Measurements from ENCODE around the gene ZNF808. TPM values are rescaled to one million over a fixed set of nuclear protein-coding genes. Genes with fewer than 3 reads are reported as not detected.
"Not testable (repeated sequence)": the region's sequence is repeated elsewhere in the genome, so short reads cannot be mapped to it uniquely, and the experiment has no call there.

Gene ZNF808
- 14.8 TPM for polyA plus RNA-seq
- long read RNA-seq, donor 1, partial matches to known transcripts, result 0 of 1 reads
- long read RNA-seq, donor 1, other reads (novel, unspliced or antisense), result 0 of 1 reads
- long read RNA-seq, donor 2, partial matches to known transcripts, result 0 of 1 reads
- long read RNA-seq, donor 2, other reads (novel, unspliced or antisense), result 0 of 1 reads
- long read RNA-seq, donor 3, partial matches to known transcripts, result 5 of 10 reads
- long read RNA-seq, donor 3, other reads (novel, unspliced or antisense), result 5 of 10 reads
- long read RNA-seq, donor 4, result 0 reads
- long read RNA-seq, donor 5, partial matches to known transcripts, result 0 of 2 reads
- long read RNA-seq, donor 5, other reads (novel, unspliced or antisense), result 0 of 2 reads
- long read RNA-seq, donor 6, result 0 reads
- long read RNA-seq, donor 7, partial matches to known transcripts, result 0 of 1 reads
- long read RNA-seq, donor 7, other reads (novel, unspliced or antisense), result 0 of 1 reads
- long read RNA-seq, donor 8, partial matches to known transcripts, result 0 of 5 reads
- long read RNA-seq, donor 8, other reads (novel, unspliced or antisense), result 0 of 5 reads
- long read RNA-seq, donor 9, result 0 reads
- long read RNA-seq, donor 10, partial matches to known transcripts, result 0 of 1 reads
- long read RNA-seq, donor 10, other reads (novel, unspliced or antisense), result 0 of 1 reads
- long read RNA-seq, donor 11, result 0 reads

GRCh38 chr19:52527134-52527955, at the start of gene ZNF808:
TSS of gene ZNF808 (plus strand) at chr19:52527668. CDS start at chr19:52543285, 15,617 bp downstream.
- peak within 1 kb of the TSS; percentile 75 for H3K4me3 ChIP-seq (ENCODE audit: low read length)
- no peaks in the 10 kb centered on the region for H3K27me3 ChIP-seq (ENCODE audit: control insufficient read depth, insufficient read depth, low read length)
- peaks cover 25% of the 10 kb centered on the region for H3K9me3 ChIP-seq (ENCODE audit: control insufficient read depth, low read depth, low read length)
- peak; percentile 88 to 95 for DNase-seq
- peak within 1 kb of the TSS; percentile 99 for H3K27ac ChIP-seq (ENCODE audit: low read length)
- H3K4me1 ChIP-seq (ENCODE audit: control insufficient read depth, insufficient read depth, low read length), result peaks cover 15% of the 10 kb centered on the region
- no CpG with 5 or more reads among the region's 54 CpGs for WGBS (ENCODE audit: insufficient coverage, low lambda C conversion rate)
- H3K36me3 ChIP-seq (ENCODE audit: control insufficient read depth, insufficient read depth, low read length), result no peaks in the 10 kb centered on the region

DNA sequence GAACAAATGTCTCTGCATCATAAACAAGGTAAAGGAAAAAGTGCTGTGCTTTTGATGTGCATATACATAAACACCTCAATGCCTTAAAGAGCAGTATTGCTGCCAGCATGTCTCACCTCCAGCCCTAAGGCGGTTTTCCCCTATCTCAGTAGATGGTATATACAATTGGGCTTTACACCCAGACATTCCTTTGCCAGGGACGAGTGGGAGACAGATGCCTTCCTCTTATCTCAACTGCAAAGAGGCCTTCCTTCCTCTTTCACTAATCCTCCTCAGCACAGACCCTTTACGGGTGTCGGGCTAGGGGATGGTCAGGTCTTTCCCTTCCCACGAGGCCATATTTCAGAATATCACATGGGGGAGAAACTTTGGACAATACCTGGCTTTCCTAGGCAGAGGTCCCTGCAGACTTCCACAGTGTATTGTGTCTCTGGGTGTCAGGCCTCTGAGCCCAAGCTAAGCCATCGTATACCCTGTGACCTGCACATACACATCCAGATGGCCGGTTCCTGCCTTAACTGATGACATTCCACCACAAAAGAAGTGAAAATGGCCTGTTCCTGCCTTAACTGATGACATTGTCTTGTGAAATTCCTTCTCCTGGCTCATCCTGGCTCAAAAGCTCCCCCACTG, 43.2 kb upstream of the ZNF808 start:
- H3K9me3 ChIP-seq (ENCODE audit: control insufficient read depth, low read depth, low read length), result peaks cover 44% of the 10 kb centered on the region

DNA sequence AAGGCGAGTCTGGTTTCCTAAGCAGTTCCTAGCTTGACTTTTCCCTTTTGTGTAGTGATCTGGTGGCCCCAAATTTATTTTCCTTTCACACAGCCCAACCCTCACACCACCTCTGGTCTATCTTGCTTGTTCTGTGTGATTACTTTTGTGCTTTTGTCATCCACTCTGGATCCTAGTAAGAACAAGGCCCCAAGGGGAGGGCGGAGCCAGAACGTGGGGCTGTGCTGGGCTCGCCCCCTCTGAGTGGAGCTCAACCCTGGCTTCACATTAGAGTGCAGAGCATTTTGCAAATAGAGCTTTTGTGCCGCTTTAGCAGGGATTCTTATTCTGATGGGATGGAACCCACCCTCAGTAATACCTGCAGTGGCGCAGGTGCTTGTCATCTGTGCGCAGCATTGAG, 42.4 kb upstream of the ZNF808 start:
- H3K9me3 ChIP-seq (ENCODE audit: control insufficient read depth, low read depth, low read length), result peaks cover 42% of the 10 kb centered on the region
- DNase-seq; H3K4me1 ChIP-seq (ENCODE audit: control insufficient read depth, insufficient read depth, low read length); H3K27ac ChIP-seq (ENCODE audit: low read length); H3K36me3 ChIP-seq (ENCODE audit: control insufficient read depth, insufficient read depth, low read length); H3K27me3 ChIP-seq (ENCODE audit: control insufficient read depth, insufficient read depth, low read length); H3K4me3 ChIP-seq (ENCODE audit: low read length): not testable (repeated sequence)
- no CpG with 5 or more reads among the region's 7 CpGs for WGBS (ENCODE audit: insufficient coverage, low lambda C conversion rate)

More for the DNA sequence above, 43.2 kb upstream of the ZNF808 start:
- H3K4me3 ChIP-seq (ENCODE audit: low read length); H3K27ac ChIP-seq (ENCODE audit: low read length); H3K27me3 ChIP-seq (ENCODE audit: control insufficient read depth, insufficient read depth, low read length); H3K36me3 ChIP-seq (ENCODE audit: control insufficient read depth, insufficient read depth, low read length); H3K4me1 ChIP-seq (ENCODE audit: control insufficient read depth, insufficient read depth, low read length); DNase-seq: not testable (repeated sequence)
- no CpG with 5 or more reads among the region's 7 CpGs for WGBS (ENCODE audit: insufficient coverage, low lambda C conversion rate)

DNA sequence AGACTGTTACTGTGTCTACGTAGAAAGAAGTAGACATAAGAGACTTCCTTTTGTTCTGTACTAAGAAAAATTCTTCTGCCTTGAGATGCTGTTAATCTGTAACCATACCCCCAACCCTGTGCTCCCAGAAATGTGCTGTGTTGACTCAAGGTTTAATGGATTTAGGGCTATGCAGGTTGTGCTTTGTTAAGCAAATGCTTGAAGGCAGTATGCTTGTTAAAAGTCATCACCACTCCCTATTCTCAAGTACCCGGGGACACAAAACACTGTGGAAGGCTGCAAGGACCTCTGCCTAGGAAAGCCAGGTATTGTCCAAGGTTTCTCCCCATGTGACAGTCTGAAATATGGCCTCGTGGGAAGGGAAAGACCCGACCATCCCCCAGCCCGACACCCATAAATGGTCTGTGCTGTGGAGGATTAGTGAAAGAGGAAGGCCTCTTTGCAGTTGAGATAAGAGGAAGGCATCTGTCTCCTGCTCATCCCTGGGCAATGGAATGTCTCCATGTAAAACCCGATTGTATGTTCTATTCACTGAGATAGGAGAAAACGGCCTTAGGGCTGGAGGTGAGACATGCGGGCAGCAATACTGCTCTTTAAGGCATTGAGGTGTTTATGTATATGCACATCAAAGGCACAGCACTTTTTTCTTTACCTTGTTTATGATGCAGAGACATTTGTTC, 41.8 kb upstream of the ZNF808 start:
- not testable (repeated sequence) for H3K36me3 ChIP-seq (ENCODE audit: control insufficient read depth, insufficient read depth, low read length); DNase-seq; H3K27me3 ChIP-seq (ENCODE audit: control insufficient read depth, insufficient read depth, low read length); H3K4me1 ChIP-seq (ENCODE audit: control insufficient read depth, insufficient read depth, low read length); H3K4me3 ChIP-seq (ENCODE audit: low read length); H3K27ac ChIP-seq (ENCODE audit: low read length)
- no CpG with 5 or more reads among the region's 8 CpGs for WGBS (ENCODE audit: insufficient coverage, low lambda C conversion rate)
- peaks cover 38% of the 10 kb centered on the region for H3K9me3 ChIP-seq (ENCODE audit: control insufficient read depth, low read depth, low read length)

GRCh38 chr19:52492201-52492993, 35.1 kb upstream of the ZNF808 start:
- Histone ChIP-seq H3K4me1 (ENCODE audit: control insufficient read depth, insufficient read depth, low read length) (no peaks in the 10 kb centered on the region), H3K36me3 (ENCODE audit: control insufficient read depth, insufficient read depth, low read length) (no peaks in the 10 kb centered on the region), H3K27ac (ENCODE audit: low read length) (no peak overlapping the region), H3K4me3 (ENCODE audit: low read length) (peak overlapping the region; percentile 13), H3K27me3 (ENCODE audit: control insufficient read depth, insufficient read depth, low read length) (no peaks in the 10 kb centered on the region), H3K9me3 (ENCODE audit: control insufficient read depth, low read depth, low read length) (peaks cover 45% of the 10 kb centered on the region)
- DNase-seq, result peak in 1 of 2 donors; percentile 51
- WGBS (ENCODE audit: insufficient coverage, low lambda C conversion rate), result no CpG with 5 or more reads among the region's 37 CpGs

- peak overlapping the region; percentile 13 for H3K4me3 ChIP-seq (ENCODE audit: low read length)
- WGBS (ENCODE audit: insufficient coverage, low lambda C conversion rate), result no CpG with 5 or more reads among the region's 28 CpGs
Observed at GRCh38 chr19:52492994-52493470, 34.4 kb upstream of the ZNF808 start.

GRCh38 chr19:52494518-52494917, 33.0 kb upstream of the ZNF808 start:
- WGBS (ENCODE audit: insufficient coverage, low lambda C conversion rate), result no CpG with 5 or more reads among the region's 3 CpGs
- H3K27me3 ChIP-seq (ENCODE audit: control insufficient read depth, insufficient read depth, low read length), result no peaks in the 10 kb centered on the region
- H3K36me3 ChIP-seq (ENCODE audit: control insufficient read depth, insufficient read depth, low read length), result no peaks in the 10 kb centered on the region
- no peak for DNase-seq
- no peaks in the 10 kb centered on the region for H3K4me1 ChIP-seq (ENCODE audit: control insufficient read depth, insufficient read depth, low read length)
- H3K9me3 ChIP-seq (ENCODE audit: control insufficient read depth, low read depth, low read length), result peaks cover 43% of the 10 kb centered on the region
- no peak overlapping the region for H3K4me3 ChIP-seq (ENCODE audit: low read length)
- no peak overlapping the region for H3K27ac ChIP-seq (ENCODE audit: low read length)

More at GRCh38 chr19:52492994-52493470, 34.4 kb upstream of the ZNF808 start:
- Histone ChIP-seq H3K9me3 (ENCODE audit: control insufficient read depth, low read depth, low read length) (peaks cover 42% of the 10 kb centered on the region), H3K36me3 (ENCODE audit: control insufficient read depth, insufficient read depth, low read length) (no peaks in the 10 kb centered on the region), H3K4me1 (ENCODE audit: control insufficient read depth, insufficient read depth, low read length) (no peaks in the 10 kb centered on the region), H3K27ac (ENCODE audit: low read length) (no peak overlapping the region), H3K27me3 (ENCODE audit: control insufficient read depth, insufficient read depth, low read length) (no peaks in the 10 kb centered on the region)
- DNase-seq, result peak; percentile 30 to 56

GRCh38 chr19:52498571-52498970, 28.9 kb upstream of the ZNF808 start:
- no CpG with 5 or more reads among the region's 8 CpGs for WGBS (ENCODE audit: insufficient coverage, low lambda C conversion rate)
- no peak overlapping the region for H3K4me3 ChIP-seq (ENCODE audit: low read length)
- H3K4me1 ChIP-seq (ENCODE audit: control insufficient read depth, insufficient read depth, low read length), result no peaks in the 10 kb centered on the region
- H3K27me3 ChIP-seq (ENCODE audit: control insufficient read depth, insufficient read depth, low read length), result no peaks in the 10 kb centered on the region
- H3K27ac ChIP-seq (ENCODE audit: low read length), result no peak overlapping the region
- no peaks in the 10 kb centered on the region for H3K36me3 ChIP-seq (ENCODE audit: control insufficient read depth, insufficient read depth, low read length)
- no peak for DNase-seq
- peaks cover 24% of the 10 kb centered on the region for H3K9me3 ChIP-seq (ENCODE audit: control insufficient read depth, low read depth, low read length)

GRCh38 chr19:52500474-52500873, 27.0 kb upstream of the ZNF808 start:
- H3K27ac ChIP-seq (ENCODE audit: low read length); H3K36me3 ChIP-seq (ENCODE audit: control insufficient read depth, insufficient read depth, low read length); DNase-seq; H3K4me3 ChIP-seq (ENCODE audit: low read length); H3K27me3 ChIP-seq (ENCODE audit: control insufficient read depth, insufficient read depth, low read length); H3K4me1 ChIP-seq (ENCODE audit: control insufficient read depth, insufficient read depth, low read length): not testable (repeated sequence)
- no CpG with 5 or more reads among the region's 3 CpGs for WGBS (ENCODE audit: insufficient coverage, low lambda C conversion rate)
- H3K9me3 ChIP-seq (ENCODE audit: control insufficient read depth, low read depth, low read length), result peaks cover 26% of the 10 kb centered on the region
